Choroid plexus epithelial cell (primary cell): ENCODE results near the gene KRTAP12-2.

Experiments used
- DNase-seq: peaks from one replicate; pipeline ENCODE4 v3.0.0-alpha.2; 2010; ENCODE audit warnings: low read depth
- H3K4me3 ChIP-seq: 2 replicates; pipeline ENCODE4 v1.5.1; 2011; ENCODE audit warnings: low read depth, mild to moderate bottlenecking, control low read depth, low read length, moderate library complexity
- CTCF ChIP-seq: conservative IDR thresholded peaks from 2 replicates; pipeline ENCODE4 v1.5.1; 2011; ENCODE audit warnings: low read depth, mild to moderate bottlenecking, control low read depth, inconsistent platforms, low read length, moderate library complexity

KRTAP12-2 gene

GRCh38 chr21:44658541-44658910, 8.2 kb downstream of the KRTAP12-2 start:
- no peak for TF ChIP-seq CTCF
- no peak overlapping the region for H3K4me3 ChIP-seq
- DNase-seq, result no peak

GRCh38 chr21:44657635-44658540, 8.8 kb downstream of the KRTAP12-2 start, which contains the start of gene KRTAP12-3:
KRTAP12-3 (plus strand) TSS chr21:44657932; CDS start chr21:44657980, 48 bp downstream.
- H3K4me3 ChIP-seq, result no peak within 1 kb of the TSS
- no peak for TF ChIP-seq CTCF
- no peak for DNase-seq

DNA sequence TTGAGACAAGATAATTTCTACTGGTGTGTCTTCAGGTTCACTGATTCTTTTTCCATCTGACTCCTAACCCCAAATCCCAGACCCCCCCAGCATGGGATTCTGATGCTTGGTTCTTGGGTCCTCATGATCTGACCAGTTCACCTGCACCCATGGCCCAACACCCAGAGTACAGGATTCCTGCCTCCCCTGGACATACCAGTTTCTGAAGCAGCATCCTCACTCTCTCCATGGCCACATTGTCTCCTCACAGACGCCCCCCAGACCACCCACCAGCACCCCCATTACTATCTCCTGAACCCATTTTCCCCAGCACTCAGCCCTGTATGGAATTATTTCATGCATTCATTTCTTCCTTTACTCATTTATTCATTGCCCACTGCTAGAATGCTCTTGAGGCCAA, 9.9 kb downstream of the KRTAP12-2 start:
- DNase-seq, result no peak
- TF ChIP-seq CTCF, result no peak
- no peak overlapping the region for H3K4me3 ChIP-seq

DNA sequence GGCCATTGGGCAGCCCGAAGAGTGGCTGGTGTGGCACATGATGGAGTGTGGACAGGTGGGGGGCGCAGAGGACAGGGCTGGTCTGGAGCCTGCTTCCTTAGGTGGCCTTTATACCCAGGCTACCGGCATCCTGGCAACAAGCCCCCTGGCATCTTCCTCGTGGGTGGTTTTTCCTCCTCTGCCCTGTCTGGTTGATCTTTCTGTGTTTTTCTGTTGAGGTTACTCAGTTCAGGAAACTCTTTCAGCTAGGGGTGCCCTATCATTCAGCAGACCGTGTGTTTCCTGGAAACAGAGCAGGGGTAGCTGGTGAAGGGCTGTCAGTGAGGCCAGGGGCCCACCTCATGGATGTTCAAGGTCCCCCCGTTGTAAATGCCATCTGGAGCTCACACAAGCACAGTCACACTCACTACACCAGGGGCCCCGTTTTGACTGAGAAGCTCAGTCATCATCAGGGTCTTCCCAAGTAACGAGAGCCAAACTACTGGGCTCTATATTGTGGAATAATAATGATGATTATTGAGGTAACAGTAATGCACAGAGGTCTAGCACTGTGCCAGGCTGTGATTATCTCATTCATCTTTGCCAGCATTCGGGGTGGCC, 12.1 kb downstream of the KRTAP12-2 start, which contains the start of gene KRTAP12-4:
KRTAP12-4 (minus strand) TSS at position 84 of the 600 bp plus-strand sequence; CDS start at position 39, 45 bp downstream.
- H3K4me3 ChIP-seq, result no peak within 1 kb of the TSS
- TF ChIP-seq CTCF, result no peak
- no peak for DNase-seq

- TF ChIP-seq CTCF, result no peak
- H3K4me3 ChIP-seq, result no peak overlapping the region
- DNase-seq, result no peak
Observed at GRCh38 chr21:44653656-44654575, 12.8 kb downstream of the KRTAP12-2 start.

GRCh38 chr21:44653123-44653522, 13.6 kb downstream of the KRTAP12-2 start:
- TF ChIP-seq CTCF, result no peak
- no peak overlapping the region for H3K4me3 ChIP-seq
- DNase-seq, result no peak
